WTC11 (cell line): ENCODE data around the gene UVRAG. TPM values are rescaled to one million over a fixed set of nuclear protein-coding genes. Genes with fewer than 3 reads are reported as not detected.

Experiments used
- ATAC-seq: fragments of 200-7000 bp; cut with Tn5 transposase; 2 replicates; pipeline ENCODE4 v1.10.0; 2021; ENCODE audit warnings: mild to moderate bottlenecking, moderate library complexity
- CTCF ChIA-PET: fragments of 300-600 bp; sonication (Branson Sonifier 250); formaldehyde crosslinking; loops from one replicate; lab custom pipeline; 2021; ENCODE audit warnings: antibody characterized with exemption; lab: Charles Lee
- POLR2A ChIA-PET: fragments of 350-600 bp; sonication (Branson Sonifier 250); formaldehyde crosslinking; loops from one replicate; lab custom pipeline; 2021; ENCODE audit warnings: antibody characterized with exemption; lab: Charles Lee
- DNase-seq: peaks from one replicate; pipeline ENCODE4 v3.0.0; 2021; ENCODE audit warnings: low spot score
- H3K27ac Mint-ChIP-seq: 2 replicates; pipeline ENCODE4 v1.8.0; 2021; ENCODE audit warnings: mixed read lengths
- H3K27me3 Mint-ChIP-seq: 2 replicates; pipeline ENCODE4 v1.8.0; 2021; ENCODE audit warnings: low read depth, mild to moderate bottlenecking, moderate library complexity, mixed read lengths
- H3K36me3 Mint-ChIP-seq: 2 replicates; pipeline ENCODE4 v1.8.0; 2021; ENCODE audit warnings: mixed read lengths
- H3K4me1 Mint-ChIP-seq: 2 replicates; pipeline ENCODE4 v1.8.0; 2022; ENCODE audit warnings: mixed read lengths
- H3K4me3 Mint-ChIP-seq: 2 replicates; pipeline ENCODE4 v1.8.0; 2021; ENCODE audit warnings: mild to moderate bottlenecking, moderate library complexity, mixed read lengths
- H3K9me3 Mint-ChIP-seq: 2 replicates; pipeline ENCODE4 v1.8.0; 2021; ENCODE audit warnings: mixed read lengths
- ATF3 ChIP-seq: sonication (generic); formaldehyde crosslinking; conservative IDR thresholded peaks from 2 replicates; pipeline ENCODE4 v1.8.1; 2022; ENCODE audit warnings: mild to moderate bottlenecking, missing genetic modification reagents
- ELF4 ChIP-seq: sonication (generic); formaldehyde crosslinking; IDR thresholded peaks from 2 replicates; pipeline ENCODE4 v1.8.1; 2022; ENCODE audit warnings: low read depth, mild to moderate bottlenecking, moderate library complexity, missing genetic modification reagents
- FOXK1 ChIP-seq: sonication (generic); formaldehyde crosslinking; IDR thresholded peaks from 2 replicates; pipeline ENCODE4 v1.8.0; 2022; ENCODE audit warnings: mild to moderate bottlenecking, moderate library complexity, missing genetic modification reagents
- GRHL2 ChIP-seq: fragments of 250-450 bp; sonication (Bioruptor Pico); IDR thresholded peaks from 2 replicates; pipeline ENCODE4 v1.8.0; 2022; ENCODE audit warnings: mild to moderate bottlenecking, moderate library complexity; ENCODE audit not compliant: insufficient replicate concordance, severe bottlenecking
- JAZF1 ChIP-seq: fragments of 250-450 bp; sonication (Bioruptor Pico); IDR thresholded peaks from 2 replicates; pipeline ENCODE4 v1.9.0; 2021; ENCODE audit warnings: moderate library complexity, mild to moderate bottlenecking, inconsistent platforms
- PREB ChIP-seq: sonication (generic); formaldehyde crosslinking; IDR thresholded peaks from 2 replicates; pipeline ENCODE4 v1.8.1; 2022; ENCODE audit warnings: mild to moderate bottlenecking, missing genetic modification reagents, moderate library complexity, borderline replicate concordance
- SMAD4 ChIP-seq: sonication (generic); formaldehyde crosslinking; IDR thresholded peaks from 2 replicates; pipeline ENCODE4 v1.8.0; 2022; ENCODE audit warnings: mild to moderate bottlenecking, missing genetic modification reagents
- SOX15 ChIP-seq: fragments of 250-450 bp; sonication (Bioruptor Pico); IDR thresholded peaks from 2 replicates; pipeline ENCODE4 v1.9.0; 2021; ENCODE audit warnings: mild to moderate bottlenecking
- TCF7 ChIP-seq: sonication (generic); formaldehyde crosslinking; IDR thresholded peaks from 2 replicates; pipeline ENCODE4 v1.8.0; 2022; ENCODE audit warnings: mild to moderate bottlenecking, low read depth, missing genetic modification reagents, moderate library complexity
- TP53 ChIP-seq: sonication (generic); formaldehyde crosslinking; IDR thresholded peaks from 2 replicates; pipeline ENCODE4 v1.8.1; 2023; ENCODE audit warnings: mild to moderate bottlenecking, missing genetic modification reagents
- ZNF281 ChIP-seq: sonication (generic); formaldehyde crosslinking; IDR thresholded peaks from 2 replicates; pipeline ENCODE4 v1.8.0; 2023; ENCODE audit warnings: mild to moderate bottlenecking, missing genetic modification reagents
- ZNF396 ChIP-seq: fragments of 250-450 bp; sonication (Bioruptor Pico); IDR thresholded peaks from 2 replicates; pipeline ENCODE4 v1.8.0; 2021; ENCODE audit warnings: mild to moderate bottlenecking, moderate library complexity, borderline replicate concordance
- ZSCAN18 ChIP-seq: fragments of 250-450 bp; sonication (Bioruptor Pico); IDR thresholded peaks from 2 replicates; pipeline ENCODE4 v2.1.2; 2022; ENCODE audit warnings: mild to moderate bottlenecking, moderate library complexity
- total RNA-seq: library from RNA; stranded (reverse); gene quantifications from 3 replicates; pipeline ENCODE4 v1.2.3, GENCODE V29; 2021
- TF ChIP-seq, protein P1 (sequence below): sonication (generic); formaldehyde crosslinking; IDR thresholded peaks from 2 replicates; pipeline ENCODE4 v1.8.0; 2022; ENCODE audit warnings: mild to moderate bottlenecking, missing genetic modification reagents
- TF ChIP-seq, protein P2 (sequence below): sonication (generic); formaldehyde crosslinking; IDR thresholded peaks from 2 replicates; pipeline ENCODE4 v1.8.0; 2022; ENCODE audit warnings: missing genetic modification reagents

Gene UVRAG
- total RNA-seq, 1 experiment from 2014 or later, result 14.5 TPM

- ChIA-PET CTCF (no interaction called here), POLR2A (no interaction called here)
- DNase-seq, result no peak
- TF ChIP-seq ZSCAN18, result no peak
- TF ChIP-seq TP53 (CRISPR knock-in tag), result no peak
- TF ChIP-seq ZNF396 (CRISPR knock-in tag), result no peak
- Mint-ChIP-seq H3K27me3 (no peaks in the 10 kb centered on the region), H3K27ac (no peak overlapping the region), H3K36me3 (peaks cover 15% of the 10 kb centered on the region), H3K4me1 (peaks cover 19% of the 10 kb centered on the region), H3K9me3 (peaks cover 9% of the 10 kb centered on the region), H3K4me3 (no peak overlapping the region)
- ATAC-seq, result no peak
Observed at GRCh38 chr11:76025068-76025467, 210.1 kb downstream of the UVRAG start.

DNA sequence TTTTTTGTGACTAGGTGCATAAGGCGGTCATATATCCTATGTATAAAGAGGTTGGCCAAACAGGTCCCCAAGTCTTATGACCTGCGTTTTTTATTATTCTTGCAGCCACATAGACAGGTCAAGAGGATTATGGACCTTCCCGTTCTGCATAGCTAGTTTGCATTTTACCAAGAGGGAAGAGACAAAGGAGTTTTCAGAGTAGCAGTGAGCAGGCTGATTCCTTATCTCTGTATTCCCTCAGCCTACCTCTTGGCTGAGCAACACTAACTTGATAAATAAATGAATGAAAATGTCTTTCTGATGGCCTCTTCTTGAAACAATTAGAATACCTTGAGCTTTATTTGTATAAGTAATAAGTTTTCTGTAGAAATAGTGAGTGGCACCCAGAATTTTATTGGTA, 210.8 kb downstream of the UVRAG start:
- POLR2A ChIA-PET, result no interaction called here
- DNase-seq, result no peak
- H3K4me3 Mint-ChIP-seq, result no peak overlapping the region
- CTCF ChIA-PET, result interaction anchor here (0.8 kb wide), 1 partner anchor 126 kb away, joined by 3 read pairs; no protein-coding TSS in a partner anchor
- H3K27ac Mint-ChIP-seq, result no peak overlapping the region
- no peak for ATAC-seq
- no peaks in the 10 kb centered on the region for H3K27me3 Mint-ChIP-seq
- H3K4me1 Mint-ChIP-seq, result peaks cover 27% of the 10 kb centered on the region
- peaks cover 15% of the 10 kb centered on the region for H3K36me3 Mint-ChIP-seq
- TF ChIP-seq ATF3 (CRISPR knock-in tag) (no peak), JAZF1 (CRISPR knock-in tag) (no peak), ZNF281 (CRISPR knock-in tag) (no peak), SMAD4 (no peak)
- peaks cover 9% of the 10 kb centered on the region for H3K9me3 Mint-ChIP-seq

DNA sequence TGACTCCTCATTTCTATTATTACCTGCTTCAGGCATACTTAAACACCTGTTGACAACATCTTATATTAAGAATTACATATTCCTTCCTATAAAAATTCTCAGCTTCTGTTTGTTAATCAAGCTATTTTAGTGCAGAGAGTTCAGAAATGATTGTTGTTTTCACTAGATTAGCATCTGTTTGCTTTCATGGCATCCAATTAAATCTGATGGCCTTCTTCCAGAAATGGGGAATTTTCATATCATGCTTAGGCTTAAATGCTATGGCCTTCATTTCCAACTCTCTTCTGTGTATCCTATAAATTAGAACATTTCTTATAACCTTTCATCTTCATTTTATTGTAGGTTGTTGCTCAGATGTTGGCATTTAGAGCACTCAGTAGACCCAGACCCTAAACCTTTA, 211.3 kb downstream of the UVRAG start:
- ChIA-PET CTCF (interaction anchor here (0.8 kb wide), 1 partner anchor 126 kb away, joined by 3 read pairs; no protein-coding TSS in a partner anchor), POLR2A (no interaction called here)
- no peak overlapping the region for H3K27ac Mint-ChIP-seq

More for the DNA sequence above, 211.3 kb downstream of the UVRAG start:
- H3K4me1 Mint-ChIP-seq, result peaks cover 31% of the 10 kb centered on the region
- H3K27me3 Mint-ChIP-seq, result no peaks in the 10 kb centered on the region
- H3K4me3 Mint-ChIP-seq, result no peak overlapping the region
- H3K36me3 Mint-ChIP-seq, result peaks cover 15% of the 10 kb centered on the region
- TF ChIP-seq ELF4 (no peak), FOXK1 (CRISPR knock-in tag) (no peak), PREB (CRISPR knock-in tag) (no peak), SOX15 (no peak), TP53 (CRISPR knock-in tag) (no peak), GRHL2 (CRISPR knock-in tag) (no peak), TCF7 (CRISPR knock-in tag) (no peak), ZSCAN18 (no peak)
- TF ChIP-seq, protein P1, sequence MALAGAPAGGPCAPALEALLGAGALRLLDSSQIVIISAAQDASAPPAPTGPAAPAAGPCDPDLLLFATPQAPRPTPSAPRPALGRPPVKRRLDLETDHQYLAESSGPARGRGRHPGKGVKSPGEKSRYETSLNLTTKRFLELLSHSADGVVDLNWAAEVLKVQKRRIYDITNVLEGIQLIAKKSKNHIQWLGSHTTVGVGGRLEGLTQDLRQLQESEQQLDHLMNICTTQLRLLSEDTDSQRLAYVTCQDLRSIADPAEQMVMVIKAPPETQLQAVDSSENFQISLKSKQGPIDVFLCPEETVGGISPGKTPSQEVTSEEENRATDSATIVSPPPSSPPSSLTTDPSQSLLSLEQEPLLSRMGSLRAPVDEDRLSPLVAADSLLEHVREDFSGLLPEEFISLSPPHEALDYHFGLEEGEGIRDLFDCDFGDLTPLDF (CRISPR knock-in tag), result no peak
- TF ChIP-seq, protein P2, sequence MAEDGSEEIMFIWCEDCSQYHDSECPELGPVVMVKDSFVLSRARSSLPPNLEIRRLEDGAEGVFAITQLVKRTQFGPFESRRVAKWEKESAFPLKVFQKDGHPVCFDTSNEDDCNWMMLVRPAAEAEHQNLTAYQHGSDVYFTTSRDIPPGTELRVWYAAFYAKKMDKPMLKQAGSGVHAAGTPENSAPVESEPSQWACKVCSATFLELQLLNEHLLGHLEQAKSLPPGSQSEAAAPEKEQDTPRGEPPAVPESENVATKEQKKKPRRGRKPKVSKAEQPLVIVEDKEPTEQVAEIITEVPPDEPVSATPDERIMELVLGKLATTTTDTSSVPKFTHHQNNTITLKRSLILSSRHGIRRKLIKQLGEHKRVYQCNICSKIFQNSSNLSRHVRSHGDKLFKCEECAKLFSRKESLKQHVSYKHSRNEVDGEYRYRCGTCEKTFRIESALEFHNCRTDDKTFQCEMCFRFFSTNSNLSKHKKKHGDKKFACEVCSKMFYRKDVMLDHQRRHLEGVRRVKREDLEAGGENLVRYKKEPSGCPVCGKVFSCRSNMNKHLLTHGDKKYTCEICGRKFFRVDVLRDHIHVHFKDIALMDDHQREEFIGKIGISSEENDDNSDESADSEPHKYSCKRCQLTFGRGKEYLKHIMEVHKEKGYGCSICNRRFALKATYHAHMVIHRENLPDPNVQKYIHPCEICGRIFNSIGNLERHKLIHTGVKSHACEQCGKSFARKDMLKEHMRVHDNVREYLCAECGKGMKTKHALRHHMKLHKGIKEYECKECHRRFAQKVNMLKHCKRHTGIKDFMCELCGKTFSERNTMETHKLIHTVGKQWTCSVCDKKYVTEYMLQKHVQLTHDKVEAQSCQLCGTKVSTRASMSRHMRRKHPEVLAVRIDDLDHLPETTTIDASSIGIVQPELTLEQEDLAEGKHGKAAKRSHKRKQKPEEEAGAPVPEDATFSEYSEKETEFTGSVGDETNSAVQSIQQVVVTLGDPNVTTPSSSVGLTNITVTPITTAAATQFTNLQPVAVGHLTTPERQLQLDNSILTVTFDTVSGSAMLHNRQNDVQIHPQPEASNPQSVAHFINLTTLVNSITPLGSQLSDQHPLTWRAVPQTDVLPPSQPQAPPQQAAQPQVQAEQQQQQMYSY, result no peak
- H3K9me3 Mint-ChIP-seq, result peaks cover 9% of the 10 kb centered on the region
- DNase-seq (no peak), ATAC-seq (no peak)
